ENCODE results near the gene KSR2.
"Not testable (repeated sequence)": the region's sequence is repeated elsewhere in the genome, so short reads cannot be mapped to it uniquely, and the experiment has no call there.

The KSR2 gene

DNA sequence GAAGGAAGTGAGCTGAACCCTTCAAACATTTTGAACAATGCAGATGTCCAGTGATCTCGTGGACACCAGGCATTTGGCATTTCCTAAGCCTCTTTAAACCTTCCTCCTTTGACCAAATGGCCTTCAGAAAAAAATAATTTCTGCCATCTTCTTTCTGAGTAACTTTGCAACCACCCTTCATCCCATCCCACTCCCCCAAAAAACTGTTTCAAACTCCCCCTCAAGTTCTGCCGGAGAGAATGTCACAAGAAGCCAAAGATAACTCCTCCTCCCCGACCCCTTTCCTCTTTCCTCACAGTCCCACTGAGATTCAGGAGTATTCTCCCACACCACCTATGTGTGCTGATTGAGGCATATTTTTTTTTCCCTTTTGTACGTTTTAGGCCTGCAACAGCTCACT, 1.7 kb downstream of the KSR2 start:
- DNase-seq: no peak

DNA sequence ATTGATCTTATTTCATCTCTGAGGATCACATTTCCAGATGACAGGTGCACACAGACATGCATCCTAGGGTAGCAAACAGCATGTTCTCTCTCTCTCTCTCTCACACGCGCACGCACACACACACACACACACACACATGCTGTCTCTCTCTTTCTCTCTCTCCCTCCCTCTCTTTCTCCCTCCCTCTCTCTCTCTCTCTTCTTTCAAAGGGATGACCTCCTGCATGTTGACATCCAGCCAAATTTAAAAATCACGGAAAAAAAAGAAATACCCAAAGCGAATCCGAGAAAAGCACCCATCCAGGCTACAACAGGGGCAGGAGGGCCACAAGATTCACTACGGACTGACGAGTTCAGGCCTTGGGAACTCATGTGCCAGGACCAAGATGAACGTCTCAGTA, 2.3 kb downstream of the KSR2 start:
- DNase-seq: no peak

DNA sequence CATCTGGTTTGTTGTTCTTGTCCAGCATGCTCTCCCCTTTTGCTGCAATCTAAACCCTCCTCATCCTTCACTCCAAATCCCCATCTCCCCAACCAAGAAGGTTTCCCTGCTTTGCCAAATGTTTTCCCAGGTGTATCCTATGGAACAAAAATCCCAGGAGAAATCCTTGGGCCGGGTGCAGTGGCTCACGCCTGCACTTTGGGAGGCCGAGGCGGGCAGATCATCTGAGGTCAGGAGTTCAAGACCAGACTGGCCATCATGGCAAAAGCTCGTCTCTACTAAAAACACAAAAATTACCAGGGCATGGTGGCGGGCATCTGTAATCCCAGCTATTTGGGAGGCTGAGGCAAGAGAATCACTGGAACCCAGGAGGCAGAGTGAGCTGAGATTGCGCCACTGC, 5.0 kb downstream of the KSR2 start:
- DNase-seq: no peak

DNA sequence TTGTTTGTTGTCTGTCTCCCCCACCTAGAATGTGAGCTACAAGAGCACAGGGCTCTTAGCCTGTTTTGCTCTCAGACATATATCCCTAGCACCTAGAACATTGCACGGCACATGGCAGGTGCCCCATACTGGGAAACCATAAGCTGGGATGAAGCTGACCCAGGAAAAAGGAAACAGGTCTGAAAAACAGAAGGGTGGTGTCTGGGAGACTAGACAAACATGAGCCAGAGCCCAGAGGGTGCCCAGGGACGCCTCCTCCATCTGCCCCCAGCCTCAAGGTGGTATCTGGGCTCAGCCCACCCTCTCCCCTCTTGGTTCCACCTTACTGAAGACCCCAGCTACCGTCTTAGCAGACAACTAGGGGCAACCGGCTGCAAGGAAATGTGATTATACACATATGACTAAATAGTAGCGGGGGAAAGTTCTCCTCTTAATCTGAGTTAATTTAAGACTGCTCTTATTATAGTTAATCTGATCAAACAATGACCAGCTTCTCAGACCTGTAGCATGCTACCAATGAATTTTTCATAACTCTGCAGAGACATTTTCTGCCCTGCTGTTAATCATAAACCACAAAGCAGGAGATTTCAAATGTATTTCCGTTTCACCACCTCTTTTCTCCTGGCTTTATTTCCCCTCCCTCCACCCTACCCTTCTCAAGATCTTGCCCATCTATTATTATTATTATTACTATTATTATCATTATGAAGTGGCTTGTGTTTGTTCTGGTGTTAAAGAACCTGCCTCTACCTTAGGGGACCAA, 31.9 kb downstream of the KSR2 start:
- DNase-seq: no peak

DNA sequence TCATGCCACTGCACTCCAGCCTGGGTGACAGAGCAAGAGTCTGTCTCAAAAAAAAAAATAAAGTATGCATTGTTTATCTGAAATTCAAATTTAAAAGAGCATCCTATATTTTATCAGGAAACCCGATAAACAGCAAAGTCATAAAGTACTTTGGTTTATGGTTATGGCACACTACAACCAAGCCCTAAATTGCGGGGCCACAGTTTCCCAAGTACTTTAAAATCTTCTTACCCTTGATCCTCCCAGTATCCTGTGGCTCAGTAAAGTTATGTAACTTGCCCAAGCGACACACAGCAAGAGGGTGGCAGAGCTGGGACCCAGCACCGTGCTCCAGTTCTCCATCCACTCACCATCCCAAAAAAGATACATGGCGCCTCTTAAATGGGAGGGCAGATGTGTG, 35.2 kb downstream of the KSR2 start:
- no peak for DNase-seq

DNA sequence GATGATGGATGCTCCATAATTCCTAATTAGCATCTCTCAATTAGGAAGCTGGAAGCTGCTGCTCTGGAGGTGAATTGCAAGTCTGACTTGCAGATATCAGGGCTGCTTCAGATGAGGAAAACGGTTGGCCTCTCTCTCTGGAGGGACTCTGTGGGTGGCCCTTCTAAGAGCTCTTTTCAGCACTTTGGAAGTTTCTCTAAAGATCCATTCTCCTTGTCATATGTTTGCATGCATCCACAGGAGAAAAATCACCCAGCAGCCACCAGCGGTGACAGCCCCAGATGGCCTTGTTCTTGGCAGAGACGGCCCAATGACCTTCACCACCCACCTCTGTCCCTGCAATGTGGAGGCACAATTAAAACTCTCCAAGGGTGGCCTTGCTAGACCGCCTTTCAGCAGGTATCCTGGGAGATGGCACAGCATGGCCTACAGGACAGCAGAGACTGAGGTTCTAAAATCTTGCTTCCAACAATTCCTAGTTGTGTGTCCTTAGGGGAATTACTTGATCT, 42.3 kb downstream of the KSR2 start:
- DNase-seq: no peak

DNA sequence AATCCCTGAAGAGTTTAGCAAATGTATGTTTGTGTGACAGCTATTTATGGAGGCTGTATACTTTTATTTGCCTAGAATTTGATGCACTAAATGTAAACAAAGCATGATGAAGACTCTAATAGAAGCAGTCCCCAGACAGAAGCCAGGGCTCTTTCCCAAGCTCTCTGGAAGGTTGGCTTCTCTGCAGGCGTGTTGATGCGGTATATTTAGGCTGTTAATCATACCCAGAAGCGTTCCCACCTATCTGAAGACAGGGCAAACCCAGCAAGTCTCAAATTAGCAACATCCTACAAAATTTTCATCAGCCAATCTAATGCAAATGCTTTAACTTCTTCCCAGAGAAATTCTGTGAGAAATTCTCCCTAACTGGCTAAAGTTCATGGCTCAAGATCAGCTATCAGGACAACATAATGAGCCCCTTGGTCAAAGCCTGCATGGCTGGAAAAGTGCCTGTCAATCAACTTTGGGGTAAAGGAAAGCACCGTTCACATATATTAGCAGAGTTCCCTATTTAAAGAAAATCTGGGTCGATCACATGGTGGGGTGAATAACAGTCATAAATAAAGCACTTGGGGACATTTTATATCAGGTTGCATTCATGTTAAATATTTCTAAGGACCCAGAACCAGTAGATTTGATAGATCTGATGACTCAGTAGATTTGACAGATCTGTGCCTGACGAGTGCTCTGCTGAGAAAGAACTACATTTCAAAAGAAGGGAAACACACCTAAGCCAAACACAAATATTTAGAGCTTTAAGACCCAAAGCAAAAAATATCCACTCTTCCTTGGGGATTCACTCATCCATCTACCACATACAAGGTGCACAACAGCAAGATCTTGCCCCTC, 46.6 kb downstream of the KSR2 start:
- DNase-seq: no peak

DNA sequence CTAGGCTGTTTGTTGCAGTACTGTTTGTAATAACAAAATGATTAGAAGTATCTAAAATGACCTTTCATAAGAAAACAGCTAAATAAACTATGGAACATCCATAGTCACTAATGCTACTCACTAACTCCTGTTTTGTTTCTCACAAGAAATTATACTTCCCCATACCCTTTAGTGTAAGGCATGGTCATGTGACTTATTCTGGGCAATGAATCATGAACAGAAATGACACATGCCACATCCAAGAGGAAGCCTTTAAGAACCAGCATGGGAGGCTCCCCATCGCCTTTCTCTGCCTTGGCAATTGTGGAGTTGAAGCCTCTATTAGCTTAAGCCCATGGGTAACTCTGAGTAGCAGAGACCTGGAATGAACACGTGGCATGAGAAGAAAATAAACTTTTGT, 49.3 kb downstream of the KSR2 start:
- no peak for DNase-seq

DNA sequence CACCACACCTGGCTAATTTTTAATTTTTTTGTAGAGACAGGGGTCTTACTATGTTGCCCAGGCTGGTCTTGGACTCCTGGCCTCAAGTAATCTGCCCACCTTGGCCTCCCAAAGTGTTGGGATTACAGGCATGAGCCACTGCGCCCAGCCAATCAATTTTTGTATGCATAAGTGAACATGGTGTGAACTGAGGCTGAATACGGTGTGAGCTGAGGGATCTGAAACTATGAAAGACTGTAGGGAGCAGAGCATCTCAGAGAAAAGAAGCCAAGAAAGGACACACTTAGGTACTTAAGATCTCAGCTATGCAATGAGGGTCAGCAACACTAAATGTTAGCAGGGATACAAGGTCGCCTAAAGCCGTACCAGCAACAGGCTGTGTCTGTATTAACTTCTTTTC, 54.1 kb downstream of the KSR2 start:
- DNase-seq: no peak

DNA sequence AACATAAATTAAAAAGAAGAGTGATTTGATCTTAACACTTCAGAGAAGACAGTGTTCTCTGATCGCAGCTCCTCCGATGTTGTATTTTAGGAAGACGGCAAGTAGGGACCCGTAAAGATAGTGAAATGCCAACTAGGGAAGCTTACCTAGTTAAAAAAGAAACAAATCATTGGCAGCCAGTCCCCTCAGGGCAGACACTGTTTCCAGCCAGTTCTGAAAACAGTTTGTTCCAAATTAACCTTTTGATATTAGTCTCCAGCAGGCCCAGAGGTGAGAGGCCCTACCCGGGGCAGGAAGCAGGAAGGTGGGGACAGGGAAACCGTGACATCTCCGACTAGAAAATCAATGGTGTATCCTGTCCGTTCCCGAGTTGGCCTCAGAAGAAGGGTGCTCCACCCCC, 56.0 kb downstream of the KSR2 start:
- no peak for DNase-seq

DNA sequence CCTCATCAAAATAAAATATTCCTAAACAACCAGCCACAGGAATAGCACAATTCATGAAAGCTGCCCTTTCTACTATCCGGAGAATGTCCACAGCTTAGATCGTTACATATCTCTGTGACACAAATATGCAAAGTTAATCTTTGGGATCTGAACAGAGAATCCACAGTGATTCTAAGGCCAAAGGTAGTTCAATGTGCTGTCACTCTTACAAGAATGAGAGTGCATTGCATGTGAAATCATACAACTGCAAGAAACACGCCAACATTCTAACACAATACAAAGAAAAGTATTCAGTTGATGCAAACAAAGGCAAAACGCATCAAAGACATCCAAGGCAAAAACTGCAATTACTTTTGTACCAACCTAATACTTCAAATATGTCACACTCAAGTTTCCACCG, 60.4 kb downstream of the KSR2 start:
- no peak for DNase-seq

DNA sequence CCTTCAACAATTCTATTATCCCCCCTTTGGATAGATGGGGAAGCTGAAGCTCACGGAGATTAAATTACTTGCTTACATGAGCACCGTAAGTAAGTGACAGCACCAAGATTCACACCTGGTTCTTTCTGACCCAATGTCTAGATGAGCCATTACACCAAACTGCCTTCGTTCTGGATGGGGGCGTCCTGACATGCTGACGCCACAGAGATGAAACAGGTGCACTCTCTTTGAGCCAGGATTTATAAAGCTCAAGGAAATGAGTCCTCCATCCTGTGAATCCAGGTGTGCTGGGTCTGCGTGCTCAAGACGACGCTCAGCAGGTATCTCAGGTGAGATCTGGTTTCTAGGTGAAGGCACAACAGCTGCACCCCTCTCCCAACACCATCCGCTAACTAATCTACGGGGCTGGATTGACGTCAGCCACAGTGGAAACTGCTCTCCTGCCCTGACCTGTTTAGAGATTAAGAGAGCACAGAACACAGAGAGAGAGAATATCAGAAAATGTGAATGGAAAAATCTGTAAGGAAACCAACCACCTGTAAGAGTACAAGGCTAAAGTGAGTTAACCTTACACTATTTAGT, 61.6 kb downstream of the KSR2 start:
- DNase-seq: no peak

DNA sequence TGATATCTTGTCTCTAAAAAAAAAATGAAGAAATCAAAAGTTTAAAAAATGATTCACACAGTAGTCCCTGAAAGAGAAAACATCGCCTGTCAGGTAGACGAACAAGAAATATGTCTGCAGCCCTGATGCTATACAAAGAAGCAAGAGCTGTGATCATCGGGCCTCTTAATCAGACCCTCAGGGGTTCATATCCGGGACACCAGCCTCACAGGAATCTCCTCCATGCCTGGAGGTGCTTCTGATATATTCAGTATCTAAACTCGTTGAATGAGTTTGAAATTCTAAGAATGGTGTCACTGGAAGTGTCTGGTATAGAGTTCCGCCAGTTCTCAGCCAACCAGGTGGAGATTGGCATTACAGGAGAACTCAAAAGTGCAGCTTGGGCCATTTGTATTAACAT, 64.7 kb downstream of the KSR2 start:
- no peak for DNase-seq

DNA sequence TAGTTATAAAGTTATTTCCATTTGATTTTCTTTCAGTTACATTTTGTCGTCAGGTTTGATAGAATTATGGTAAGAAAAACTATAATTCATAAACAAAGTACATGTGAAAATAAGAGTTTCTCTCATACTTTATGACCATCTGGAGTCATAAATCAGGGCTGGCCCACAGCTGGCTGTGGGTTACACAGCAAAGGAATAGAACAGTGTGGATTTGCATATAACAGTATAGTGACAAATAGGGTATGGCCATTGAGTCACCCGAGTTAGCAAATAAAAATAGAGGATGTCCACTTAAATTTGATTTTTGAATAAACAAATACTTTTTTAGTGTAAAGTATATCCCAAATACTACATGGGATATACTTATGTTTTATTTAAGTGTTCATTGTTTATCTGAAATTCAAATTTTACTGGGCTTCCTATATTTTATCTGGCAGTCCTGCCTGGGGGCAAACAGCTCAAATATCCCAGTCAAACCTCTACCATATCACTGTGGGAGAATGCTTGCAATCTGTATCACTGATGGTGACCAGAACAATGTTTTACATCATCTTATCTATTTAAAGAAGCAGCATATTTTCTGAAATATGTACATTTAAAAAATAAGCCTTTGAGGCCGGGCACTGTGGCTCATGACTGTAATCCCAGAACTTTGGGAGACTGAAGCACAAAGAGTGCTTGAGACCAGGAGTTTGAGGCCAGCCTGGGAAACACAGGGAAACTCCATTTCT, 65.5 kb downstream of the KSR2 start:
- DNase-seq: no peak

DNA sequence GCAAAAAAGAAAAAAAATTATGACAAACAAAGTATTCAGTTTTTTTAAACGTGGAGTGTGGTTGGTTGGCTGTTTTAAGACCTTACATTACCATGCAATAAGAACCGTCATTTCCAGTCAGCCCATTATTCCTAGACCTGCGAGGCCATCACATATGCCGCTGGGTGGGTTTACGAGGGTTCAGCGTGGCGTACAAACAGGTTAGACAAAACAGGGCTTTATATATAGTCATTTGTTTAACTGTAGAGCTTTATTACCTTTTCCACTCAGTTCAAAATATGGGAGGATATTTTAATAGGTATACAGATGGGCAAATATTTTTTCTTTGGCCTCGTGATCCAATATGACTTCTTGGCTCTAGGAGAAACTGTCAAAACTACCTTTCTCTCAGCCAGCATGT, 67.2 kb downstream of the KSR2 start:
- no peak for DNase-seq

DNA sequence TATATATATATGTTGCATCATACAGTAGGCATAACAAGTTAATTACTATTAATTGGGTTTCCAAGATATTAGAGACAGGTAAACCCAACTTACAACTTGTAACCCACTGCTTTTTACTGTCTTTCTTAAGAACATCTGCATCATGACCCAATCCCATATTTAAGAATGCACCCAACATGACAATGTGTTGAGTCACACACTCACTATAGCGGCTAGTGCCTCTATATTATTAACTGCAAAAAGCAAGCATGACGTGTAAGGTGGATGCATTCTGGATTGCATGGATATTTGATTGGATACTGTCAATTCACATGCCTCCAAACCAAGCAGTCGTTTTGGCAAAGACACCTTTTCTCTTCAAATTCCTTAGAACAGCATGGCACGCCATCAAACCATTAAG, 68.2 kb downstream of the KSR2 start:
- DNase-seq: peak; percentile 37

DNA sequence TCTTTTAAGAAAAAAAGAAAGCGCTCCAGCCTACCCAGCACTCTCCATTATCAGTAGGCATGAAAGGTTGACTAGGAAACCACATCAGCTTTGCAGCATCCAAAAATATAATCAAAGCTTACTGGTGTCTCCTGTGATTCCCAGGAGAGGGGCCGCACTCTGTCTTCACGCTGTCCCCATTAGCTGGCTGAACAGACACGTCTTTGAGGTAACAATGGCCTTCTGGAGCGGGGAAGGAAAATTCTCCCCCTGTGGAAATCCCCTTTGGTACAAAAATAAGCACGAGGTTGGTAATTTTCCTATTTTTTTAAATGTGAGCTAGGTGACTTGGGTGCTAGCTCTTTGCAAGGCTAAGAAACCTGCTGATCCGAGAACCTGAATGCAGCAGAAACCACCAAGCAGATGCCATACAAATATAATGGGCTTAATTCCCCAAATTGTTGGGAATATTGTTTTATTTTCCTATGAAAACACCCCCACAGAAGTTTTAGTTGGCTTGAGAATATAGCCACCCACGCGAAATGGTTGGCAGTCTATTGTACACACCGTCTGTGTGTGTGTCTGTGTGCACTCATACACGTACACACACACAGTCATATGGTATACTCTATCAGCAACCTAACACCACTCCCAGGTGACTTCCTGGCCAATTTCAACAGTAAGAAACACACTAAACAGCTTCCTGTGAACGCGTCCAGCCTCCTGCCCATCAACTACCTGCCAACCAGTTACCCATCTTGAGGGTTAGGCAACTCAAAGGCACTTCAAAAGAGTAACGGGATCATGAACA, 71.2 kb downstream of the KSR2 start:
- no peak for DNase-seq

DNA sequence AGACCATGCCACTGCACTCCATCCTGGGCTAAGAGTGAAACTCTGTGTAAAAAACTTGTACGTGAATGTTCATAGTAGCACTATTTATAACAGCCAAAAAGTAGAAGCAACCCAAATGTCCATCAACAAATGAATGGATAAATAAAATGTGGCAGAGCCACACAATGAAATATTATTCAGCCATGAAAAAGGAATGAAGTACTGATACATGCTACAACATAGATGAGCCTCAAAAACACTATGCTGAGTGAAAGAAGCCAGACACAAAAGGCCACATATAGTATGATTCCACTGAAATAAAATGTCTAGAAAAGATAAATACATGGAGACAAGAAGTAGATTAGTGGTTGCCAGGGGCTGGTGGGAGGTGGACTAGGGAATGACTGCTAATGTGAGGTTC, 72.8 kb downstream of the KSR2 start:
- DNase-seq: no peak

DNA sequence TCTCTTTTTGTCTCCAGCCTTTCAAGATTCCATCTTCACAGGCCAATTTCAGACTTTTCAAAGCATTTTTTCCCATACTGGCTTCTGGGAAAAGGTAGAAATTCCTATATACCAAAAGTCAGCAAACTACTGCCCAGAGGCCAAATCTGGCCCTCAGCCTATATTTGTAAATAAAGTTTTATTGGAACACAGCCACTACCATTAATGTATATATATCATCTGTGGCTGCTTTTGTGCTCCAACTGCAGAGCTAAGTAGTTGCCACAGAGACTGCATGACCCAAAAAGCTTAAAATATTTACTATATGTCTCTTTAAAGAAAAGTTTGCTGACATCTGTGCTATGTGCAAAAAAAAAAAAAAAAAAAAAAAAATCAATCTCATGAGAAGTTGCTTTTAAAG, 76.3 kb downstream of the KSR2 start:
- DNase-seq: no peak

DNA sequence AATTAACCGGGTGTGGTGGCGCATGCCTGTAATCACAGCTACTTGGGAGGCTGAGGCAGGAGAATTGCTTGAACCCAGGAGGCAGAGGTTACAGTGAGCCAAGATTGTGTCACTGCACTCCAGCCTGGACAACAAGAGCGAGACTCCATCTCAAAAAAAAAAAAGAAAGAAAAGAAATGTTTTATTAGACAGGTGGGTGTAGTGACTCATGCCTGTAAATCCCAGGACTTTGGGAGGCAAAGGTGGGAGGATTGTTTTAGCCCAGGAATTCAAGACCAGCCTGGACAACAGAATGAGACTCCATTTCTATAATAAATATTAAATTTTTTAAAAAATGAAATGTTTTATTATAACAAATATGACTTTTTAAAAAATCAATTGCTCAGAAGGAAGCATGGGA, 77.5 kb downstream of the KSR2 start:
- DNase-seq: not testable (repeated sequence)

DNA sequence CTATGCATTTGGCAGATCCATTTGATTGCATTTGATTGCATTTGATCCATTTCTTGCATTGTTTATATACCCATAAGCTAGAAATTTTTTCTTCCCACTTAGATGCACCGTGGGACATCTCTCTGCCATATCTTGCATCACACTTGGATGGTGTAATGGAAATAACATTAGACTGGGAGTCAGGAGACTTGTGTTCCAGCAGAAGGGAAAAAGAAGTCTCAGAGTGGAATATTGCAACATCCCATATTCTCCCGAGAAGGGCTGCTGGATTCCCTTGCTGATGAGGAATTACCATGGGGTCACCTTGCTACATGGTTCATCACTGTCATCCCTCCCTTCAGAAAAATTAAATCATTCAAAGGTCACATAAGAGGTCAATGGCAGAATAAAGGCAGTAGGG, 78.1 kb downstream of the KSR2 start:
- DNase-seq: no peak

DNA sequence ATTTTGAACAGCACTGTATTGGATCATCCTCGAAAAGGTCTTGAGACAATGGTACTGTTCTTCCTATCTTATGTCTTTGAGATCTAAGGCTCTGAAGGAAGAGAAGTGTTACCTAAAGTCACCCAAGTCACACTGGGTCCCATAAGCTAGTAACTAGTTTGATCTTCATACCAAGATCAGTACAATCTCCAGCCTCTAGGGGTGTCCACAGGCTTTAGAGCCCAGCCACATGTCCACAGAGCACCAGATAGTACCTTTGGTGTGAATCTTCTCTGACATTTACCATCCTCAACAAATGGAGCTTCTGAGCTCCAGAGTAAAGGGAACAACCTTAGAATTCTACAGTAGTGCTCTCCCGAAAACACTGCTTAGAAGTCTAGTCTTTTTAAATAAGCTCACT, 78.7 kb downstream of the KSR2 start:
- DNase-seq: no peak

All from fibroblast of upper back skin (primary cell).